Measurements from ENCODE around the gene RNPEP. TPM values are rescaled to one million over a fixed set of nuclear protein-coding genes. Genes with fewer than 3 reads are reported as not detected.

The RNPEP gene
- total and polyA plus RNA-seq, 2 of the 13 experiments (the other 11 are each of a cell fraction or from before 2014, with no cell fraction given): 20.6 to 38.4 TPM

DNA sequence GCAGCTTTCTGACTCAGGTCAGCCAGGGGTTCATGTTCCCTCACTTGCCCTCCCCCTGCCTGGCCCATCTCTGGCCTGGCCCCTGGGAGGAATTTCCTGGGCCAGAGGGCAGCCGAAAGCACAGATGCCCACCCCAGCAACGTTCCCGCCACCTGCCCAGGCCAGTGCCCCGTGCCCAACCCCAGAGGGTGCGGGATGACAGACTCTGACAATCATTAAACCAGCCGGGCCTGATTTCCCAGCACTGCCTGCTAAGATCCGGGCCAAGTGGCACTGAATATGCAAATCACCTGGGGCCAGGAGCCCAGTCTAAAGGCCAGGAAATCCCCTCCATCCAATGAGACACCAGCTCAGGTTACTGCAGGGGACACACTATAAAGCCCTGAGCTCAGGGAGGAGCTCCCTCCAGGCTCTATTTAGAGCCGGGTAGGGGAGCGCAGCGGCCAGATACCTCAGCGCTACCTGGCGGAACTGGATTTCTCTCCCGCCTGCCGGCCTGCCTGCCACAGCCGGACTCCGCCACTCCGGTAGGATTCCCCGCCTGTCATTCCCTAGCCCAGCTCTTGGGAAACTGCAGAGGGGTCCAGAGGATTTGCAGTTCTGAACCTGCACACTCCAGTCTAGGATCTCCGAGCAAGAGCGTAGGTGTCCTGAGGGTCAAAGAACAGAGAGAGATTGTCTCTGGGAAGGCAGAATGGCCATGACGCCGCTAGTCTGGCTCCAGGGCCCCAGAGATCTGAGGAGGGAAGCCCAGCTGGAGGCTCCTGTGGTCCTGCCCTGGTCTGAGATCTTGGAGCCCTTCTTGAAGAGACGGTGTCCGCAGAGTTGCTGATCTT, 27.9 kb downstream of the RNPEP start, which contains the start of gene ELF3 (continued):
- TF ChIP-seq, protein P1, sequence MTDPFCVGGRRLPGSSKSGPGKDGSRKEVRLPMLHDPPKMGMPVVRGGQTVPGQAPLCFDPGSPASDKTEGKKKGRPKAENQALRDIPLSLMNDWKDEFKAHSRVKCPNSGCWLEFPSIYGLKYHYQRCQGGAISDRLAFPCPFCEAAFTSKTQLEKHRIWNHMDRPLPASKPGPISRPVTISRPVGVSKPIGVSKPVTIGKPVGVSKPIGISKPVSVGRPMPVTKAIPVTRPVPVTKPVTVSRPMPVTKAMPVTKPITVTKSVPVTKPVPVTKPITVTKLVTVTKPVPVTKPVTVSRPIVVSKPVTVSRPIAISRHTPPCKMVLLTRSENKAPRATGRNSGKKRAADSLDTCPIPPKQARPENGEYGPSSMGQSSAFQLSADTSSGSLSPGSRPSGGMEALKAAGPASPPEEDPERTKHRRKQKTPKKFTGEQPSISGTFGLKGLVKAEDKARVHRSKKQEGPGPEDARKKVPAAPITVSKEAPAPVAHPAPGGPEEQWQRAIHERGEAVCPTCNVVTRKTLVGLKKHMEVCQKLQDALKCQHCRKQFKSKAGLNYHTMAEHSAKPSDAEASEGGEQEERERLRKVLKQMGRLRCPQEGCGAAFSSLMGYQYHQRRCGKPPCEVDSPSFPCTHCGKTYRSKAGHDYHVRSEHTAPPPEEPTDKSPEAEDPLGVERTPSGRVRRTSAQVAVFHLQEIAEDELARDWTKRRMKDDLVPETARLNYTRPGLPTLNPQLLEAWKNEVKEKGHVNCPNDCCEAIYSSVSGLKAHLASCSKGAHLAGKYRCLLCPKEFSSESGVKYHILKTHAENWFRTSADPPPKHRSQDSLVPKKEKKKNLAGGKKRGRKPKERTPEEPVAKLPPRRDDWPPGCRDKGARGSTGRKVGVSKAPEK (CRISPR knock-in tag; IDR thresholded peaks at IDR 0.05; ENCODE audit: borderline replicate concordance): no peak
- TF ChIP-seq ZMAT3 (CRISPR knock-in tag; conservative IDR thresholded peaks at IDR 0.05): no peak
- peak; percentile 49; the same call in 1 of the 2 replicates for TF ChIP-seq MYC (CRISPR knock-in tag; IDR thresholded peaks at IDR 0.05; ENCODE audit: borderline replicate concordance)
- TF ChIP-seq ZNF33B (CRISPR knock-in tag; IDR thresholded peaks at IDR 0.05): no peak
- TF ChIP-seq ARNT2 (CRISPR knock-in tag; IDR thresholded peaks at IDR 0.05; ENCODE audit: low read depth): no peak; the same call in 1 of the 2 replicates
- TF ChIP-seq HNF4A (CRISPR knock-in tag; IDR thresholded peaks at IDR 0.05): peak; percentile 47
- no peak for TF ChIP-seq ZNF557 (CRISPR knock-in tag; IDR thresholded peaks at IDR 0.05)
- no peak; the same call in 1 of the 2 replicates for TF ChIP-seq BCL3 (CRISPR knock-in tag; IDR thresholded peaks at IDR 0.05)
- TF ChIP-seq ZNF749 (CRISPR knock-in tag; IDR thresholded peaks at IDR 0.05; ENCODE audit: borderline replicate concordance): no peak
- TF ChIP-seq ZFP90 (CRISPR knock-in tag; IDR thresholded peaks at IDR 0.05; ENCODE audit: borderline replicate concordance): no peak
- TF ChIP-seq HHEX (CRISPR knock-in tag; IDR thresholded peaks at IDR 0.05): 0 out of 2 replicates have a peak, but pooled peaks have one; percentile 8
- TF ChIP-seq, protein P2, sequence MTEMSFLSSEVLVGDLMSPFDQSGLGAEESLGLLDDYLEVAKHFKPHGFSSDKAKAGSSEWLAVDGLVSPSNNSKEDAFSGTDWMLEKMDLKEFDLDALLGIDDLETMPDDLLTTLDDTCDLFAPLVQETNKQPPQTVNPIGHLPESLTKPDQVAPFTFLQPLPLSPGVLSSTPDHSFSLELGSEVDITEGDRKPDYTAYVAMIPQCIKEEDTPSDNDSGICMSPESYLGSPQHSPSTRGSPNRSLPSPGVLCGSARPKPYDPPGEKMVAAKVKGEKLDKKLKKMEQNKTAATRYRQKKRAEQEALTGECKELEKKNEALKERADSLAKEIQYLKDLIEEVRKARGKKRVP (CRISPR knock-in tag; IDR thresholded peaks at IDR 0.05): no peak
- peak; percentile 85 for TF ChIP-seq SAP130 (CRISPR knock-in tag; IDR thresholded peaks at IDR 0.05; ENCODE audit: low read depth)
- TF ChIP-seq ZFP41 (CRISPR knock-in tag; IDR thresholded peaks at IDR 0.05; ENCODE audit: borderline replicate concordance): no peak
- no peak for TF ChIP-seq ZZZ3 (CRISPR knock-in tag; IDR thresholded peaks at IDR 0.05; ENCODE audit: borderline replicate concordance)
- TF ChIP-seq PBX2 (CRISPR knock-in tag; IDR thresholded peaks at IDR 0.05): no peak
- TF ChIP-seq ZC3H13 (CRISPR knock-in tag; IDR thresholded peaks at IDR 0.05): no peak
- TF ChIP-seq THAP8 (CRISPR knock-in tag; IDR thresholded peaks at IDR 0.05; ENCODE audit: borderline replicate concordance): no peak
- no peak for TF ChIP-seq NBN (conservative IDR thresholded peaks at IDR 0.05)
- peak; percentile 39 for TF ChIP-seq CBX1 (IDR thresholded peaks at IDR 0.05; ENCODE audit: low read depth)
- no peak for TF ChIP-seq KLF12 (CRISPR knock-in tag; IDR thresholded peaks at IDR 0.05; ENCODE audit: borderline replicate concordance)

Measured in HepG2 (cell line).